ENCODE measurements around the gene ADAP1. TPM values are rescaled to one million over a fixed set of nuclear protein-coding genes. Genes with fewer than 3 reads are reported as not detected.

ADAP1 gene
- polyA plus RNA-seq, 2 donors: 5.8 to 25.7 TPM

GRCh38 chr7:975702-976473 is 21.4 kb upstream of the ADAP1 start:
- no peak overlapping the region for H3K27ac ChIP-seq (ENCODE audit: low read depth in 2 of 2, low read length in 1 of 2)
- no peaks in the 10 kb centered on the region for H3K27me3 ChIP-seq (ENCODE audit: control insufficient read depth in 1 of 2, insufficient read depth in 2 of 2, low read length in 2 of 2)
- H3K4me3 ChIP-seq (ENCODE audit: low read depth in 1 of 2, low read length in 2 of 2): peak overlapping the region; percentile 9 to 78
- 44 to 53% methylated on average over 28 of the region's 28 CpGs for WGBS, 2 donors
- peaks cover 0 to 2% of the 10 kb centered on the region in 2 donors for H3K36me3 ChIP-seq (ENCODE audit: control insufficient read depth in 2 of 2, insufficient read depth in 2 of 2, low read length in 1 of 2)
- peaks cover 0 to 6% of the 10 kb centered on the region in 2 donors for H3K4me1 ChIP-seq (ENCODE audit: control insufficient read depth in 2 of 2, insufficient read depth in 2 of 2, low read length in 1 of 2)
- H3K9me3 ChIP-seq (ENCODE audit: control insufficient read depth in 2 of 2, insufficient read depth in 1 of 2, low read depth in 1 of 2, low read length in 1 of 2): no peaks in the 10 kb centered on the region

GRCh38 chr7:974820-975681 is 20.6 kb upstream of the ADAP1 start, which contains the start of gene COX19:
TSS of gene COX19 (minus strand) at chr7:975549. CDS start at chr7:975509, 40 bp downstream.
- Histone ChIP-seq H3K4me3 (ENCODE audit: low read depth in 1 of 2, low read length in 2 of 2) (peak within 1 kb of the TSS; percentile 78 to 99), H3K36me3 (ENCODE audit: control insufficient read depth in 2 of 2, insufficient read depth in 2 of 2, low read length in 1 of 2) (peaks cover 0 to 2% of the 10 kb centered on the region in 2 donors), H3K27ac (ENCODE audit: low read depth in 2 of 2, low read length in 1 of 2) (peak within 1 kb of the TSS; percentile 95 to 98), H3K4me1 (ENCODE audit: control insufficient read depth in 2 of 2, insufficient read depth in 2 of 2, low read length in 1 of 2) (peaks cover 0 to 6% of the 10 kb centered on the region in 2 donors), H3K9me3 (ENCODE audit: control insufficient read depth in 2 of 2, insufficient read depth in 1 of 2, low read depth in 1 of 2, low read length in 1 of 2) (no peaks in the 10 kb centered on the region), H3K27me3 (ENCODE audit: control insufficient read depth in 1 of 2, insufficient read depth in 2 of 2, low read length in 2 of 2) (no peaks in the 10 kb centered on the region)
- 0% methylated on average over 61 to 78 of the region's 78 CpGs for WGBS, 2 donors

GRCh38 chr7:974172-974571 is 19.7 kb upstream of the ADAP1 start:
- Histone ChIP-seq H3K27me3 (ENCODE audit: control insufficient read depth in 1 of 2, insufficient read depth in 2 of 2, low read length in 2 of 2) (no peaks in the 10 kb centered on the region), H3K4me3 (ENCODE audit: low read depth in 1 of 2, low read length in 2 of 2) (peak overlapping the region; percentile 78 to 99), H3K36me3 (ENCODE audit: control insufficient read depth in 2 of 2, insufficient read depth in 2 of 2, low read length in 1 of 2) (peaks cover 2% of the 10 kb centered on the region in 2 donors), H3K27ac (ENCODE audit: low read depth in 2 of 2, low read length in 1 of 2) (no peak overlapping the region), H3K9me3 (ENCODE audit: control insufficient read depth in 2 of 2, insufficient read depth in 1 of 2, low read depth in 1 of 2, low read length in 1 of 2) (no peaks in the 10 kb centered on the region), H3K4me1 (ENCODE audit: control insufficient read depth in 2 of 2, insufficient read depth in 2 of 2, low read length in 1 of 2) (peaks cover 0 to 6% of the 10 kb centered on the region in 2 donors)
- 28 to 31% methylated on average over 7 of the region's 7 CpGs for WGBS, 2 donors

GRCh38 chr7:973312-973711 is 18.8 kb upstream of the ADAP1 start:
- 78 to 82% methylated on average over 9 of the region's 9 CpGs for WGBS, 2 donors
- Histone ChIP-seq H3K27ac (ENCODE audit: low read depth in 2 of 2, low read length in 1 of 2) (no peak overlapping the region), H3K4me1 (ENCODE audit: control insufficient read depth in 2 of 2, insufficient read depth in 2 of 2, low read length in 1 of 2) (peaks cover 0 to 6% of the 10 kb centered on the region in 2 donors), H3K27me3 (ENCODE audit: control insufficient read depth in 1 of 2, insufficient read depth in 2 of 2, low read length in 2 of 2) (no peaks in the 10 kb centered on the region), H3K9me3 (ENCODE audit: control insufficient read depth in 2 of 2, insufficient read depth in 1 of 2, low read depth in 1 of 2, low read length in 1 of 2) (no peaks in the 10 kb centered on the region), H3K36me3 (ENCODE audit: control insufficient read depth in 2 of 2, insufficient read depth in 2 of 2, low read length in 1 of 2) (peaks cover 5 to 6% of the 10 kb centered on the region in 2 donors), H3K4me3 (ENCODE audit: low read depth in 1 of 2, low read length in 2 of 2) (no peak overlapping the region)

- peaks cover 8 to 12% of the 10 kb centered on the region in 2 donors for H3K36me3 ChIP-seq (ENCODE audit: control insufficient read depth in 2 of 2, insufficient read depth in 2 of 2, low read length in 1 of 2)
- no peak overlapping the region for H3K4me3 ChIP-seq (ENCODE audit: low read depth in 1 of 2, low read length in 2 of 2)
- WGBS, 2 donors: 64 to 75% methylated on average over 10 of the region's 10 CpGs
- H3K27ac ChIP-seq (ENCODE audit: low read depth in 2 of 2, low read length in 1 of 2): no peak overlapping the region
- H3K27me3 ChIP-seq (ENCODE audit: control insufficient read depth in 1 of 2, insufficient read depth in 2 of 2, low read length in 2 of 2): no peaks in the 10 kb centered on the region
- H3K9me3 ChIP-seq (ENCODE audit: control insufficient read depth in 2 of 2, insufficient read depth in 1 of 2, low read depth in 1 of 2, low read length in 1 of 2): no peaks in the 10 kb centered on the region
- peaks cover 0 to 6% of the 10 kb centered on the region in 2 donors for H3K4me1 ChIP-seq (ENCODE audit: control insufficient read depth in 2 of 2, insufficient read depth in 2 of 2, low read length in 1 of 2)
These were observed 18.3 kb upstream of the ADAP1 start for GRCh38 chr7:972676-973309.

GRCh38 chr7:972110-972509 is 17.6 kb upstream of the ADAP1 start:
- Histone ChIP-seq H3K9me3 (ENCODE audit: control insufficient read depth in 2 of 2, insufficient read depth in 1 of 2, low read depth in 1 of 2, low read length in 1 of 2) (no peaks in the 10 kb centered on the region), H3K27ac (ENCODE audit: low read depth in 2 of 2, low read length in 1 of 2) (no peak overlapping the region), H3K27me3 (ENCODE audit: control insufficient read depth in 1 of 2, insufficient read depth in 2 of 2, low read length in 2 of 2) (no peaks in the 10 kb centered on the region), H3K4me1 (ENCODE audit: control insufficient read depth in 2 of 2, insufficient read depth in 2 of 2, low read length in 1 of 2) (peaks cover 0 to 6% of the 10 kb centered on the region in 2 donors), H3K36me3 (ENCODE audit: control insufficient read depth in 2 of 2, insufficient read depth in 2 of 2, low read length in 1 of 2) (peaks cover 8 to 16% of the 10 kb centered on the region in 2 donors), H3K4me3 (ENCODE audit: low read depth in 1 of 2, low read length in 2 of 2) (no peak overlapping the region)
- WGBS, 2 donors: 89 to 90% methylated on average over 12 of the region's 12 CpGs

GRCh38 chr7:970744-971143 is 16.3 kb upstream of the ADAP1 start:
- Histone ChIP-seq H3K27ac (ENCODE audit: low read depth in 2 of 2, low read length in 1 of 2) (no peak overlapping the region), H3K27me3 (ENCODE audit: control insufficient read depth in 1 of 2, insufficient read depth in 2 of 2, low read length in 2 of 2) (no peaks in the 10 kb centered on the region), H3K36me3 (ENCODE audit: control insufficient read depth in 2 of 2, insufficient read depth in 2 of 2, low read length in 1 of 2) (peaks cover 8 to 16% of the 10 kb centered on the region in 2 donors), H3K4me3 (ENCODE audit: low read depth in 1 of 2, low read length in 2 of 2) (no peak overlapping the region), H3K9me3 (ENCODE audit: control insufficient read depth in 2 of 2, insufficient read depth in 1 of 2, low read depth in 1 of 2, low read length in 1 of 2) (no peaks in the 10 kb centered on the region), H3K4me1 (ENCODE audit: control insufficient read depth in 2 of 2, insufficient read depth in 2 of 2, low read length in 1 of 2) (peaks cover 0 to 4% of the 10 kb centered on the region in 2 donors)
- WGBS, 2 donors: 88 to 90% methylated on average over 6 of the region's 6 CpGs

- Histone ChIP-seq H3K36me3 (ENCODE audit: control insufficient read depth in 2 of 2, insufficient read depth in 2 of 2, low read length in 1 of 2) (peaks cover 8 to 16% of the 10 kb centered on the region in 2 donors), H3K4me1 (ENCODE audit: control insufficient read depth in 2 of 2, insufficient read depth in 2 of 2, low read length in 1 of 2) (peaks cover 0 to 6% of the 10 kb centered on the region in 2 donors), H3K4me3 (ENCODE audit: low read depth in 1 of 2, low read length in 2 of 2) (no peak overlapping the region), H3K27ac (ENCODE audit: low read depth in 2 of 2, low read length in 1 of 2) (no peak overlapping the region), H3K9me3 (ENCODE audit: control insufficient read depth in 2 of 2, insufficient read depth in 1 of 2, low read depth in 1 of 2, low read length in 1 of 2) (no peaks in the 10 kb centered on the region), H3K27me3 (ENCODE audit: control insufficient read depth in 1 of 2, insufficient read depth in 2 of 2, low read length in 2 of 2) (no peaks in the 10 kb centered on the region)
- 92 to 94% methylated on average over 11 of the region's 11 CpGs for WGBS, 2 donors
These were observed 14.9 kb upstream of the ADAP1 start for GRCh38 chr7:969403-969802.
